Keratinocyte (primary cell): ENCODE measurements around the gene UBQLN4. TPM values are rescaled to one million over a fixed set of nuclear protein-coding genes. Genes with fewer than 3 reads are reported as not detected.

ENCODE experiments used
- DNase-seq: peaks from one replicate; pipeline ENCODE4 v3.0.0-alpha.2; 2011; ENCODE audit warnings: low read depth, missing footprints, low spot score
- FAIRE-seq: peaks from 2 replicates; lab custom pipeline; 2011; peaks lifted over from hg19 to GRCh38; lab: Jason Lieb, UNC
- H2AFZ ChIP-seq: 2 replicates; pipeline ENCODE4 v1.6.0; 2012; ENCODE audit warnings: low read length, control low read depth, inconsistent platforms; ENCODE audit not compliant: control insufficient read depth
- H3K27ac ChIP-seq: 2 replicates; pipeline ENCODE4 v1.5.1; 2011; ENCODE audit warnings: low read length; ENCODE audit not compliant: control insufficient read depth, insufficient read depth
- H3K27me3 ChIP-seq: 3 replicates; pipeline ENCODE4 v1.6.0; 2011; ENCODE audit warnings: low read length; ENCODE audit not compliant: control insufficient read depth, insufficient read depth; ENCODE audit errors: extremely low read depth
- H3K36me3 ChIP-seq, 2 experiments: 2 replicates in 1 of 2; 3 replicates in 1 of 2; pipeline ENCODE4 v1.5.1; 2011; ENCODE audit warnings: low read length in 2 of 2, mild to moderate bottlenecking in 1 of 2; ENCODE audit not compliant: control insufficient read depth in 2 of 2, insufficient read depth in 2 of 2; ENCODE audit errors: extremely low read depth in 1 of 2
- H3K4me1 ChIP-seq: 3 replicates; pipeline ENCODE4 v1.5.1; 2011; ENCODE audit warnings: low read length; ENCODE audit not compliant: control insufficient read depth, insufficient read depth; ENCODE audit errors: extremely low read depth
- H3K4me2 ChIP-seq: 3 replicates; pipeline ENCODE4 v1.6.0; 2011; ENCODE audit warnings: low read depth, low read length; ENCODE audit not compliant: control insufficient read depth, insufficient read depth; ENCODE audit errors: extremely low read depth
- H3K4me3 ChIP-seq, 3 experiments: fragments of 200-600 bp in 1 of 3; sonication (generic) in 1 of 3; 2 replicates in 2 of 3; 3 replicates in 1 of 3; pipeline ENCODE4 v1.5.1; 2011 to 2016; ENCODE audit warnings: low read length in 3 of 3, mild to moderate bottlenecking in 3 of 3, control low read depth in 2 of 3, inconsistent platforms in 1 of 3, low read depth in 1 of 3, mixed read lengths in 1 of 3, mixed run types in 1 of 3, moderate library complexity in 1 of 3; ENCODE audit not compliant: control insufficient read depth in 2 of 3, insufficient read depth in 2 of 3; ENCODE audit errors: extremely low read depth in 1 of 3
- H3K79me2 ChIP-seq: 2 replicates; pipeline ENCODE4 v1.6.0; 2012; ENCODE audit warnings: low read length; ENCODE audit not compliant: control insufficient read depth, insufficient read depth
- H3K9ac ChIP-seq: 3 replicates; pipeline ENCODE4 v1.6.0; 2011; ENCODE audit warnings: low read length; ENCODE audit not compliant: control insufficient read depth, insufficient read depth; ENCODE audit errors: extremely low read depth
- H3K9me1 ChIP-seq: 3 replicates; pipeline ENCODE4 v1.6.0; 2011; ENCODE audit warnings: low read length; ENCODE audit not compliant: control insufficient read depth, insufficient read depth; ENCODE audit errors: extremely low read depth
- H3K9me3 ChIP-seq: 2 replicates; pipeline ENCODE4 v1.5.1; 2012; ENCODE audit warnings: low read depth, low read length; ENCODE audit not compliant: control insufficient read depth
- H4K20me1 ChIP-seq: 3 replicates; pipeline ENCODE4 v1.6.0; 2011; ENCODE audit warnings: low read length; ENCODE audit not compliant: control insufficient read depth, insufficient read depth; ENCODE audit errors: extremely low read depth
- CTCF ChIP-seq, 3 experiments: IDR thresholded peaks in 1 of 3; conservative IDR thresholded peaks in 1 of 3; optimal IDR thresholded peaks in 1 of 3; 2 replicates in 2 of 3; 3 replicates in 1 of 3; pipeline versions ENCODE3 to v1.5.1; 2011; ENCODE audit warnings: low read length in 3 of 3, mild to moderate bottlenecking in 3 of 3, moderate library complexity in 2 of 3, control low read depth in 1 of 3, inconsistent platforms in 1 of 3; ENCODE audit not compliant: insufficient read depth in 2 of 3; ENCODE audit errors: extremely low read depth in 1 of 3
- EZH2 ChIP-seq: IDR thresholded peaks from one replicate; pipeline ENCODE4 v1.6.1; 2012; ENCODE audit warnings: inconsistent platforms, mild to moderate bottlenecking, low read length, moderate library complexity
- dilution Hi-C: fragments of 300-500 bp; cut with MboI; formaldehyde crosslinking; loops from one replicate; pipeline ENCODE4 v1.7.0; 2020; ENCODE audit warnings: low sequenced_read_pairs; ENCODE audit not compliant: extremely low pct_ligation_motif_present
- polyA plus RNA-seq, 5 experiments: library from polyadenylated mRNA; depleted of rRNA in 3 of 5; stranded (reverse) in 3 of 5; stranded (forward) in 1 of 5; unstranded in 1 of 5; fragments of >200 nt; gene quantifications; 1 replicate in 1 of 5; 2 replicates in 3 of 5; 3 replicates in 1 of 5; pipeline versions ENCODE4 v1.2.1 to v1.2.3, GENCODE V29; 2011 to 2012; ENCODE audit warnings: missing spikeins in 2 of 5, low read depth in 1 of 5, low replicate concordance in 1 of 5

UBQLN4 gene
- polyA plus RNA-seq, 1 donor (not counting 4 experiments of a cell fraction or from before 2014, with no cell fraction given) = 35.8 TPM

GRCh38 chr1:156069490-156070455 is 16.2 kb upstream of the UBQLN4 start:
- Histone ChIP-seq H3K36me3 (peaks cover 23 to 26% of the 10 kb centered on the region in 2 experiments), H3K9me3 (no peaks in the 10 kb centered on the region), H3K4me3 (no peak overlapping the region), H3K4me2 (no peak overlapping the region), H3K9ac (no peak overlapping the region), H3K79me2 (no peaks in the 10 kb centered on the region), H2AFZ (no peak overlapping the region), H3K27me3 (no peaks in the 10 kb centered on the region), H3K4me1 (no peaks in the 10 kb centered on the region), H3K27ac (no peak overlapping the region), H3K9me1 (no peaks in the 10 kb centered on the region), H4K20me1 (no peaks in the 10 kb centered on the region)
- no peak for DNase-seq
- dilution Hi-C loops = no loop called here
- FAIRE-seq = no peak
- TF ChIP-seq CTCF (optimal IDR thresholded peaks at IDR 0.05 in 1 of 3, IDR thresholded peaks at IDR 0.05 in 1 of 3, conservative IDR thresholded peaks at IDR 0.05 in 1 of 3; ENCODE audit: extremely low read depth in 1 of 3, insufficient read depth in 2 of 3, low read length in 3 of 3) = no peak
- TF ChIP-seq EZH2 = no peak

GRCh38 chr1:156067262-156067661 is 13.7 kb upstream of the UBQLN4 start:
- H3K36me3 ChIP-seq = peaks cover 21 to 26% of the 10 kb centered on the region in 2 experiments
- peaks cover under 1% of the 10 kb centered on the region for H3K9me1 ChIP-seq
- TF ChIP-seq EZH2 (no peak), CTCF (optimal IDR thresholded peaks at IDR 0.05 in 1 of 3, IDR thresholded peaks at IDR 0.05 in 1 of 3, conservative IDR thresholded peaks at IDR 0.05 in 1 of 3; ENCODE audit: extremely low read depth in 1 of 3, insufficient read depth in 2 of 3, low read length in 3 of 3) (no peak)
- H3K27ac ChIP-seq = no peak overlapping the region
- H3K4me3 ChIP-seq = no peak overlapping the region
- H3K9me3 ChIP-seq = no peaks in the 10 kb centered on the region
- dilution Hi-C loops = no loop called here
- no peak overlapping the region for H3K9ac ChIP-seq
- H3K79me2 ChIP-seq = peaks cover 10% of the 10 kb centered on the region
- peaks cover 9% of the 10 kb centered on the region for H3K4me1 ChIP-seq
- H2AFZ ChIP-seq = no peak overlapping the region
- H4K20me1 ChIP-seq = no peaks in the 10 kb centered on the region
- no peaks in the 10 kb centered on the region for H3K27me3 ChIP-seq
- H3K4me2 ChIP-seq = no peak overlapping the region
- DNase-seq (no peak), FAIRE-seq (no peak)
